ENCODE data around the gene CSF2RB. TPM values are rescaled to one million over a fixed set of nuclear protein-coding genes. Genes with fewer than 3 reads are reported as not detected.

CSF2RB gene
- polyA plus RNA-seq, 1 donor (not counting 4 experiments of a cell fraction or from before 2014, with no cell fraction given), result 0.08 TPM

DNA sequence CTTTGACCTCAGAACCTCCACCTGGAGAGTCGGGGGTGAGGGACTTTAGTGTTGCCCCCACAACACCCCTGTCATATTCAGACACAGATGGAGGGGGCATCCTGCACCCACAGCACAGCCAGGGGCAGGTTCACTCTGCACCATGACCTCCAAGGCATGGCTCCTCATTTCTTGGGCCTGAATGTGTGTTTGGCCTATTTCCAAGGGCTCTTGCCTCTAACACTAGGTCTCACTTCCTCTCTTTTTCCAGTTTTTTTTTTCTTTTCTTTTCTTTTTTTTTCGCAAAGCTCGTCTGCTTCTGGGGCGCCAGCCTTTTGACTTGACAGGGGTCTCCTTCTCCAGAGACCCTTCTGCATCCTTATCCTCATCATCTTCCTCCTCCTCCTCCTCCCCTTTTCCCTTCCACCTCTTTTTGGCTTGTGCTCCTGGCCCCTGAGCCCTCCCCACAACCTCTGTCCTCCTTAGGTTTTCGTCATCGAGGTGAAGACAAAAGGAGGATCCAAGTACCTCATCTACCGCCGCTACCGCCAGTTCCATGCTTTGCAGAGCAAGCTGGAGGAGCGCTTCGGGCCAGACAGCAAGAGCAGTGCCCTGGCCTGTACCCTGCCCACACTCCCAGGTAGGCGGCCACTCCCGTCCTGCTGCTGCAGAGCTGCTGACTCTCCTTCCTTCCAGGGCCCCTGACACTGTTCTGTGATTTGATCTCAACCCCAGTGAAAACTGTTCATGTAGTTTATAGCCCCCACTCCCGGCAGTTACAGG lies 48.8 kb upstream of the CSF2RB start:
- H4K20me1 ChIP-seq (ENCODE audit: control insufficient read depth, extremely low read depth, insufficient read depth, low read length), result no peaks in the 10 kb centered on the region
- no peak overlapping the region for H3K4me3 ChIP-seq (ENCODE audit: control insufficient read depth in 2 of 3, extremely low read depth in 1 of 3, insufficient read depth in 2 of 3, low read depth in 1 of 3, low read length in 3 of 3)
- H2AFZ ChIP-seq (ENCODE audit: control insufficient read depth, low read length), result no peak overlapping the region
- H3K27ac ChIP-seq (ENCODE audit: control insufficient read depth, insufficient read depth, low read length), result no peak overlapping the region
- no peaks in the 10 kb centered on the region for H3K36me3 ChIP-seq (ENCODE audit: control insufficient read depth in 2 of 2, extremely low read depth in 1 of 2, insufficient read depth in 2 of 2, low read length in 2 of 2)
- no peaks in the 10 kb centered on the region for H3K9me1 ChIP-seq (ENCODE audit: control insufficient read depth, extremely low read depth, insufficient read depth, low read length)
- FAIRE-seq (no peak), DNase-seq (ENCODE audit: low read depth, low spot score) (no peak)
- no peaks in the 10 kb centered on the region for H3K79me2 ChIP-seq (ENCODE audit: control insufficient read depth, insufficient read depth, low read length)
- H3K9ac ChIP-seq (ENCODE audit: control insufficient read depth, extremely low read depth, insufficient read depth, low read length), result no peak overlapping the region
- dilution Hi-C loops (cut with MboI; ENCODE audit: extremely low pct_ligation_motif_present, low sequenced_read_pairs), result no loop called here
- H3K9me3 ChIP-seq (ENCODE audit: control insufficient read depth, low read depth, low read length), result no peaks in the 10 kb centered on the region
- no peak overlapping the region for H3K4me2 ChIP-seq (ENCODE audit: control insufficient read depth, extremely low read depth, insufficient read depth, low read depth, low read length)
- no peaks in the 10 kb centered on the region for H3K27me3 ChIP-seq (ENCODE audit: control insufficient read depth, extremely low read depth, insufficient read depth, low read length)
- TF ChIP-seq, protein P1, sequence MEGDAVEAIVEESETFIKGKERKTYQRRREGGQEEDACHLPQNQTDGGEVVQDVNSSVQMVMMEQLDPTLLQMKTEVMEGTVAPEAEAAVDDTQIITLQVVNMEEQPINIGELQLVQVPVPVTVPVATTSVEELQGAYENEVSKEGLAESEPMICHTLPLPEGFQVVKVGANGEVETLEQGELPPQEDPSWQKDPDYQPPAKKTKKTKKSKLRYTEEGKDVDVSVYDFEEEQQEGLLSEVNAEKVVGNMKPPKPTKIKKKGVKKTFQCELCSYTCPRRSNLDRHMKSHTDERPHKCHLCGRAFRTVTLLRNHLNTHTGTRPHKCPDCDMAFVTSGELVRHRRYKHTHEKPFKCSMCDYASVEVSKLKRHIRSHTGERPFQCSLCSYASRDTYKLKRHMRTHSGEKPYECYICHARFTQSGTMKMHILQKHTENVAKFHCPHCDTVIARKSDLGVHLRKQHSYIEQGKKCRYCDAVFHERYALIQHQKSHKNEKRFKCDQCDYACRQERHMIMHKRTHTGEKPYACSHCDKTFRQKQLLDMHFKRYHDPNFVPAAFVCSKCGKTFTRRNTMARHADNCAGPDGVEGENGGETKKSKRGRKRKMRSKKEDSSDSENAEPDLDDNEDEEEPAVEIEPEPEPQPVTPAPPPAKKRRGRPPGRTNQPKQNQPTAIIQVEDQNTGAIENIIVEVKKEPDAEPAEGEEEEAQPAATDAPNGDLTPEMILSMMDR (optimal IDR thresholded peaks at IDR 0.05 in 1 of 3, IDR thresholded peaks at IDR 0.05 in 1 of 3, conservative IDR thresholded peaks at IDR 0.05 in 1 of 3; ENCODE audit: extremely low read depth in 1 of 3, insufficient read depth in 2 of 3, low read length in 3 of 3), result no peak
- no peak for TF ChIP-seq EZH2 (IDR thresholded peaks at IDR 0.05; ENCODE audit: low read length)
- H3K4me1 ChIP-seq (ENCODE audit: control insufficient read depth, extremely low read depth, insufficient read depth, low read length), result peaks cover 11% of the 10 kb centered on the region

DNA sequence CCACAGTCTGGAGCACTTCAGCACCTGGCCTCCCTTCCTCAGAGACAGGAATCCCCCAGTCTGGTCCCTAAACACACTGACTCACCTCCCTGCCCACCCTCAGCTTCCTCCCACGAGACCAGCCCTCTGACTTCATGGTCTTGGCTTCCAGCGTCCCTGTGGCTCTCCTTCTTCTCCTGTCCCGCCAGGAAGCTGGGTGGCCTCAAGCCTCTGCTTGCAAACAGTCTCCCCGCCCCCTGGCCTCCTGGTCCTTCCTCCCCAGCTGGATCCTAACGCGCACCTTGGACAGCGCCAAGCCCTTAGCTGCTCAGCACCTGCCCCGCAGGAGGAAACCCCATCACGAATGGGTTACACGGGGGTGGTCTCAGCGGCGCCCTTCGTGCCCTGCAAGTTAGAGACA lies 48.1 kb upstream of the CSF2RB start:
- Histone ChIP-seq H3K4me2 (ENCODE audit: control insufficient read depth, extremely low read depth, insufficient read depth, low read depth, low read length) (no peak overlapping the region), H3K4me1 (ENCODE audit: control insufficient read depth, extremely low read depth, insufficient read depth, low read length) (peaks cover 11% of the 10 kb centered on the region), H3K9me3 (ENCODE audit: control insufficient read depth, low read depth, low read length) (no peaks in the 10 kb centered on the region), H4K20me1 (ENCODE audit: control insufficient read depth, extremely low read depth, insufficient read depth, low read length) (no peaks in the 10 kb centered on the region), H3K9me1 (ENCODE audit: control insufficient read depth, extremely low read depth, insufficient read depth, low read length) (peaks cover 2% of the 10 kb centered on the region), H3K27me3 (ENCODE audit: control insufficient read depth, extremely low read depth, insufficient read depth, low read length) (no peaks in the 10 kb centered on the region), H2AFZ (ENCODE audit: control insufficient read depth, low read length) (no peak overlapping the region), H3K4me3 (ENCODE audit: control insufficient read depth in 2 of 3, extremely low read depth in 1 of 3, insufficient read depth in 2 of 3, low read depth in 1 of 3, low read length in 3 of 3) (no peak overlapping the region), H3K79me2 (ENCODE audit: control insufficient read depth, insufficient read depth, low read length) (no peaks in the 10 kb centered on the region), H3K9ac (ENCODE audit: control insufficient read depth, extremely low read depth, insufficient read depth, low read length) (no peak overlapping the region), H3K36me3 (ENCODE audit: control insufficient read depth in 2 of 2, extremely low read depth in 1 of 2, insufficient read depth in 2 of 2, low read length in 2 of 2) (no peaks in the 10 kb centered on the region), H3K27ac (ENCODE audit: control insufficient read depth, insufficient read depth, low read length) (no peak overlapping the region)
- DNase-seq (ENCODE audit: low read depth, low spot score), result no peak
- no peak for TF ChIP-seq EZH2 (IDR thresholded peaks at IDR 0.05; ENCODE audit: low read length)
- TF ChIP-seq, protein P1 (optimal IDR thresholded peaks at IDR 0.05 in 1 of 3, IDR thresholded peaks at IDR 0.05 in 1 of 3, conservative IDR thresholded peaks at IDR 0.05 in 1 of 3; ENCODE audit: extremely low read depth in 1 of 3, insufficient read depth in 2 of 3, low read length in 3 of 3), result no peak
- dilution Hi-C loops (cut with MboI; ENCODE audit: extremely low pct_ligation_motif_present, low sequenced_read_pairs), result no loop called here
- FAIRE-seq, result no peak
